Mucosa of descending colon (tissue), 3 donors: ENCODE measurements around the gene XKR7. TPM values are rescaled to one million over a fixed set of nuclear protein-coding genes. Genes with fewer than 3 reads are reported as not detected.

ENCODE experiments used
- ATAC-seq: fragments of 200-7000 bp; cut with Tn5 transposase; one replicate; pipeline ENCODE4 v1.9.1; 2020; ENCODE audit warnings: mild to moderate bottlenecking, moderate library complexity
- DNase-seq, 3 donors: peaks; one replicate each; pipeline ENCODE4 v3.0.0-alpha.2; 2020
- H3K36me3 ChIP-seq: fragments of 200-600 bp; one replicate; pipeline ENCODE4 v1.8.0; 2021; ENCODE audit warnings: low read depth, mild to moderate bottlenecking
- H3K4me1 ChIP-seq: fragments of 200-600 bp; one replicate; pipeline ENCODE4 v1.8.0; 2021; ENCODE audit warnings: low read depth, mild to moderate bottlenecking
- H3K4me3 ChIP-seq: fragments of 200-600 bp; one replicate; pipeline ENCODE4 v1.8.0; 2021; ENCODE audit warnings: mild to moderate bottlenecking
- H3K9me3 ChIP-seq: fragments of 200-600 bp; one replicate; pipeline ENCODE4 v1.8.0; 2021; ENCODE audit warnings: mild to moderate bottlenecking
- intact Hi-C, 2 donors: fragments of 100-400 bp; cut with DNase I in 1 of 2; cut with micrococcal nuclease in 1 of 2; formaldehyde crosslinking; loops; one replicate each; pipeline versions ENCODE4 v1.11.0 to v1.11.1; 2022; cut with DNase I, micrococcal nuclease
- total RNA-seq, 3 donors: library from RNA; stranded (reverse); fragmentation: NEBNext Ultra II Directional in 2 of 3; extraction: Animal tissue kit (Norgen Biotek cat#: 25700) in 2 of 3; gene quantifications; one replicate each; pipeline versions ENCODE4 v1.2.1 to v1.2.4, GENCODE V29; 2021 to 2023
- TF ChIP-seq, protein P1 (sequence below): fragments of 200-600 bp; IDR thresholded peaks from one replicate; pipeline ENCODE4 v1.8.0; 2022; ENCODE audit warnings: antibody characterized with exemption, mild to moderate bottlenecking
- donor health status: DM: no; HTN: no; CAD: no; lungs with moderate emphysema.
- donor health status: DM: no; HTN: no; CAD: no.
- donor health status: DM: no; HTN: yes; CAD: no.

Gene XKR7
- total RNA-seq, 3 donors from 2014 or later, result 0.09 to 0.13 (median 0.10) TPM

DNA sequence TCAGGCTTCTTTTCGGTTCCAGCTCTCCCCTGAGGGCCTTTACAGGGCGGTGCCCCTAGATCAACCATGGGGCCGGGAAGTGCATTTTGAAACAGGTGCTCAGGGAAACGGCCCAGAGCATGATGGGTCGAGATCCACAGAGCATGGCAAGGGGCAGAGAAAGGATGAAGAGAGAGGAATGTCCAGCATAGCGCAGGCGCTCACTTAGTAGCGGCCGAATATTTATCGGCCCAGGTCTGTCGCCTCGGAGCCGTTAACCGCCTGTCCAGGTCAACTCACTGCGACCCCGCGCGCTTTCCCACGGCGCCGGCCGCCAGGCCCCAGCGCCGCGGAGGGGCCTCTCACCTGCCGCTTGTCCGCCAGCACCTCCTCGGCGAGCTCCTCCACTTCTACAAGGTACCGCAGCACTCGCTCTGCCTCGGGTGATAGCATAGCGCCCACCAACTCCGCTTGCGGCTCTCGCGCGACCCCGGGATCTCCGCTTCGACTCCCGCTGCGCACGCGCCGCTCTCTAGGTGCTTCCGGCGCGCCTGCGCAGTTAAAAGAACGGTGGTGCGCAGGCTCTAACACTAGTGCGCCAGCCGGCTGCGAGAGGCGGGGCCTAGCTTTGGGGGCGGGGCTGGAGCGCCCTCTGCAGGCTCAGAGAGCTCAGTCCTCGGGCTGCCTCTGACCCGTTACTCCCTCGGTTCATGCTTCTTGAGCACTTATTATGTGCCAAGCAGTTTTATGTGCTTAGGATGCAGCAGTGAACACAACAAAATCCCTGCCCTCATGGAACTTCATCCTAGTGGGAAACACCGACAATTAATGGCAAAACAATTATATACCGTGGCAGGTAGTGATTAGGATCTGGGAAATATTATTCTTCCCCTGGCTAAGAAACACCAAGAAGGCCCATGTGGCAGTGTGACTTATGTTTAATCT is 16.2 kb upstream of the XKR7 start, which contains the start of gene PDRG1:
Gene PDRG1, minus strand, starts transcription at position 517 of the 924 bp plus-strand sequence. Its CDS starts 85 bp downstream, at position 432.
- DNase-seq (peak; percentile 96 to 98 (median 97)), ATAC-seq (peak; percentile 100)
- H3K9me3 ChIP-seq, result no peaks in the 10 kb centered on the region
- H3K36me3 ChIP-seq, result peaks cover 15% of the 10 kb centered on the region
- peaks cover 7% of the 10 kb centered on the region for H3K4me1 ChIP-seq
- intact Hi-C loops, result loop anchor here in 1 of 2 donors (10.0 kb wide), 1 partner anchor 97 kb away; no protein-coding TSS in a partner anchor
- TF ChIP-seq, protein P1, sequence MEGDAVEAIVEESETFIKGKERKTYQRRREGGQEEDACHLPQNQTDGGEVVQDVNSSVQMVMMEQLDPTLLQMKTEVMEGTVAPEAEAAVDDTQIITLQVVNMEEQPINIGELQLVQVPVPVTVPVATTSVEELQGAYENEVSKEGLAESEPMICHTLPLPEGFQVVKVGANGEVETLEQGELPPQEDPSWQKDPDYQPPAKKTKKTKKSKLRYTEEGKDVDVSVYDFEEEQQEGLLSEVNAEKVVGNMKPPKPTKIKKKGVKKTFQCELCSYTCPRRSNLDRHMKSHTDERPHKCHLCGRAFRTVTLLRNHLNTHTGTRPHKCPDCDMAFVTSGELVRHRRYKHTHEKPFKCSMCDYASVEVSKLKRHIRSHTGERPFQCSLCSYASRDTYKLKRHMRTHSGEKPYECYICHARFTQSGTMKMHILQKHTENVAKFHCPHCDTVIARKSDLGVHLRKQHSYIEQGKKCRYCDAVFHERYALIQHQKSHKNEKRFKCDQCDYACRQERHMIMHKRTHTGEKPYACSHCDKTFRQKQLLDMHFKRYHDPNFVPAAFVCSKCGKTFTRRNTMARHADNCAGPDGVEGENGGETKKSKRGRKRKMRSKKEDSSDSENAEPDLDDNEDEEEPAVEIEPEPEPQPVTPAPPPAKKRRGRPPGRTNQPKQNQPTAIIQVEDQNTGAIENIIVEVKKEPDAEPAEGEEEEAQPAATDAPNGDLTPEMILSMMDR, result peak; percentile 96
- H3K4me3 ChIP-seq, result peak within 1 kb of the TSS; percentile 90

DNA sequence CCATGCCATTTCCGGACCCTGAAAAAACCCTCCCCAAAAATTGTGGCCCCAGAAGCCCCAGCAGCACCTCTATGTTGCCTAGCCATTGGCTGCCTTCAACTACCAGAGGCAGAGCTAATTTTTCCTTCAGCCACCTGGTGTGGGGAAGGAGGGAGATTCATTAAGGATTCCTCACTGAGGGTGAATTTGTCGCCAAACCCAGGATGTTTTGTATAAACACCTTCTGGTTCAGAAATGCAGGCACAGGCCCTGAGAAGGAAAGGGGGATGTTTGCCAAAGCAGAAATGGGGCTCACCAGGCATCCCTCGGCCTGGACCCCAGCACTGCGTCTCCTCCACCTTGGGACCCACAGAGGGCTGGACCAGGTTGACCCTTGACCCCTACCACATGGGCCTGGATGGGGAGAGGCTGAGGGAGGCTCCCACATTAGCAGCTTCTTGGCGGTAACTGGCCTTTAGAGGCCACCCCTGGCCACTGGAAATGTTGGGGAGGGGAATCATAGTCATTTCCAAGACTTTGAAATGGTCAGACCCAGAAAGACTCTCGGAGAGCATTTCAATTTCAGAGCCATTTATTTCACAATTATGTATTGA is 14.3 kb upstream of the XKR7 start:
- Histone ChIP-seq H3K9me3 (no peaks in the 10 kb centered on the region), H3K36me3 (peaks cover under 1% of the 10 kb centered on the region), H3K4me1 (peaks cover 7% of the 10 kb centered on the region), H3K4me3 (no peak overlapping the region)
- TF ChIP-seq, protein P1, result no peak
- intact Hi-C loops, result loop anchor here in 1 of 2 donors (10.0 kb wide), 1 partner anchor 99 kb away; no protein-coding TSS in a partner anchor
- DNase-seq (no peak), ATAC-seq (no peak)

DNA sequence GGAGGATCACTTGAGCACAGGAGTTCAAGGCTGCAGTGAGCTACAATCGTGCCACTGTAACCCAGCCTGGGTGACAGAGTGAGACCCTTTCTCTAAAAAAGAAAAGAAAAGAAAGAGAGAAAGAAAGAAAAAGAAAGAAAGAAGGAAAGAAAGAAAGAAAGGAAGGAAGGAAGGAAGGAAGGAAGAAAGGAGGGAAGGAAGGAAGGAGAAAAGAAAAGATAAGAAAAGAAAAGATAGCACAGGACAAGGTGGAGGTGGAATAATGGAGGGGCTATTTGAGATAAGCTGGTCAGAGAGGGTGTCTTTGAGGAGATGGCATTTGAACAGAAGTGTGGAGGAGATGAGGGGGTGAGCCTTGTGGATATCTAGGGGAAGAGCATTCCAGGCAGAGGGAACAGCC is 13.5 kb upstream of the XKR7 start:
- no peak for DNase-seq
- TF ChIP-seq, protein P1, result no peak
- ATAC-seq, result no peak
- H3K9me3 ChIP-seq, result no peaks in the 10 kb centered on the region
- intact Hi-C loops, result loop anchor here in 1 of 2 donors (10.0 kb wide), 1 partner anchor 100 kb away; no protein-coding TSS in a partner anchor
- no peaks in the 10 kb centered on the region for H3K36me3 ChIP-seq
- H3K4me3 ChIP-seq, result no peak overlapping the region
- H3K4me1 ChIP-seq, result peaks cover 7% of the 10 kb centered on the region

DNA sequence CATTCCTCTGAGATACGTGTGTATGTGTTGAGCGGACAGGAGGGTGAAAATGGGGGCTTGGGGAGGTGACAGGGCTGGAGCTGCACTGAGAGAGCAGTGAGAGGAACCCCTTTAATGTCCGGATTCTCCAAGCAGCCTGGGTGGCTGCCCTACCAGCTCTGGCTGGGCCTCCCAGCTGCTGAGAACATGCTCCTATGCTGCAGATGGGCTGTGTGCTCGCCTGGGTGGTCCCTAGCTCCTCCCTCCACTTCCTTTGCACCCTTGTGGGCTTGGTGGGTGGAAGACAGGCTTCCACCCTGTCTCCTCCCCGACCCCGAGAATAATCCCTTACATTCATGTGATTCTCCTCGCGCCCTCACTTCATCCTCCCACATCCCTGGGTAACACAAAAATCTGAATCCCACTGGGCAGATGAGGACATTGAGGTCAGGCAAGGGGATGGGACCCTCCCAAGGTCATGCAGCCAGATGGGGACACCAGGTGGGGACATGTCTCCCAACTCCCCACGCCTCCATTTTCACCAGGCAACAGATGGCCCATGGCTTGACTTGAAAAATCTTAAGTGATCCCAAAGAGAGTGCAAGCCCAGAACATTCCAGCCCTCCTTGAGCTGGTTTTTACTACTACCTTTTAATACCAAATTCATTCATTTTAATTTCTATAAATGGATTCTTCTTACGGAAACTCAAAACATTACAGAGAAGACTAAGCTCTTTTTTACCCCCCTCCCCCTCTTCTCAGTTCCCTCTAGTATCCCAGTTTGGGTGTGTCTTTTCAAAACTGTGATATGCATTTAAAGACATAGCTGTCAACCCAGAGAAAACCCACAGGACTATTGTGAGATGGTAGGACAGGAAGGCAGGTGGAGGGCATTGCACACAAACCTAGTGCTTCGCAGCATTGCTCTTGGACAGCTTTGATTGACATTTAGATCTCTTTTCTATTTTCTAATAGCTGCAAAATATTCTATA is 11.1 kb upstream of the XKR7 start:
- Histone ChIP-seq H3K9me3 (no peaks in the 10 kb centered on the region), H3K4me3 (no peak overlapping the region), H3K4me1 (no peaks in the 10 kb centered on the region), H3K36me3 (no peaks in the 10 kb centered on the region)
- DNase-seq, result no peak
- TF ChIP-seq, protein P1, result no peak
- intact Hi-C loops, result loop anchor here in 1 of 2 donors (10.0 kb wide), 1 partner anchor 102 kb away; no protein-coding TSS in a partner anchor
- no peak for ATAC-seq

DNA sequence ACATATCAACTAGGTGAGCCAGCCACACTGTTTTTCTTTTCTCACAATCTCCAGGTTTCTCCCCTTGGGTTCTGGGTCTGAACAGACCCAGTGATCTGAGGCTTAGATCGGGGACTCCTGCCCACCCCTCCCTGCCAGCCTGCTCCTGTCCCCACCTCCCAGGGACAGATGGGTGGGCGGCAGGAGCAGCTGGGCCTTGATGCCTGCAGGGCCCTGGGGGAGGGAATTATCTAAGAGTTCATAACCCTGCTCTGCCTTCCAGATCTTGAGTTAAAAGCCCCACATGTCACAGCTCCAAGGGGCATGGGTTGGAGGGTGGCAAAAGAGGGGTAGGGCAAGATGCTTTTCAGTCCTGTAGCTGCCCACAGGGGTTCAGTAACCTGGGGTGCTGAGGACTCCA is 5.2 kb upstream of the XKR7 start:
- H3K36me3 ChIP-seq, result no peaks in the 10 kb centered on the region
- H3K4me3 ChIP-seq, result no peak overlapping the region
- intact Hi-C loops, result no loop called here
- DNase-seq, result no peak
- no peak for ATAC-seq
- H3K4me1 ChIP-seq, result peaks cover under 1% of the 10 kb centered on the region
- TF ChIP-seq, protein P1, result no peak
- no peaks in the 10 kb centered on the region for H3K9me3 ChIP-seq
